Measurements from ENCODE around the gene ZNF532. TPM values are rescaled to one million over a fixed set of nuclear protein-coding genes. Genes with fewer than 3 reads are reported as not detected.

Gene ZNF532
- polyA plus RNA-seq, 3 donors, result 0.76 to 18.5 (median 1.7) TPM

GRCh38 chr18:58955001-58955400 lies 90.3 kb downstream of the ZNF532 start:
- Histone ChIP-seq H3K36me3 (replicated peaks in 1 of 2; ENCODE audit: control insufficient read depth in 1 of 2, insufficient read depth in 2 of 2, low read length in 2 of 2) (peaks cover 0 to 4% of the 10 kb centered on the region in 2 donors), H3K9me3 (replicated peaks in 1 of 2; ENCODE audit: control insufficient read depth in 1 of 2, insufficient read depth in 1 of 2, low read length in 2 of 2) (no peaks in the 10 kb centered on the region), H3K79me2 (ENCODE audit: insufficient read depth, low read length) (no peaks in the 10 kb centered on the region), H3K4me2 (replicated peaks; ENCODE audit: extremely low read depth, low read length, poor library complexity, severe bottlenecking) (no peak overlapping the region), H2AFZ (ENCODE audit: insufficient read depth, low read depth, low read length, poor library complexity, severe bottlenecking) (no peak overlapping the region), H3K4me3 (replicated peaks in 1 of 3; ENCODE audit: low read depth in 2 of 3, low read length in 3 of 3) (no peak overlapping the region), H3K27ac (ENCODE audit: low read depth in 1 of 2, low read length in 2 of 2) (no peak overlapping the region), H3K27me3 (ENCODE audit: control insufficient read depth in 2 of 2, insufficient read depth in 2 of 2, low read length in 2 of 2) (no peaks in the 10 kb centered on the region), H3K9ac (ENCODE audit: insufficient read depth, low read length, poor library complexity, severe bottlenecking) (no peak overlapping the region), H3K4me1 (ENCODE audit: control insufficient read depth in 1 of 2, insufficient read depth in 2 of 2, low read length in 2 of 2) (no peaks in the 10 kb centered on the region), H4K20me1 (ENCODE audit: insufficient read depth, low read length) (no peaks in the 10 kb centered on the region)
- Mint-ChIP-seq H3K36me3 (peaks cover 0 to 14% of the 10 kb centered on the region in 2 donors), H3K4me1 (no peaks in the 10 kb centered on the region), H3K9me3 (no peaks in the 10 kb centered on the region), H3K27ac (no peak overlapping the region), H3K27me3 (ENCODE audit: low read depth in 3 of 3) (peaks cover 0 to 4% (median 3%) of the 10 kb centered on the region in 3 donors), H3K4me3 (no peak overlapping the region)
- intact Hi-C loops (cut with micrococcal nuclease), result no loop called here
- WGBS (ENCODE audit: insufficient coverage), result no CpG with 5 or more reads among the region's 6 CpGs
- DNase-seq, result no peak
- TF ChIP-seq CTCF (IDR thresholded peaks at IDR 0.05), result no peak

- peaks cover 0 to 14% of the 10 kb centered on the region in 2 donors for H3K36me3 Mint-ChIP-seq
- Histone ChIP-seq H3K4me2 (replicated peaks; ENCODE audit: extremely low read depth, low read length, poor library complexity, severe bottlenecking) (no peak overlapping the region), H3K27me3 (ENCODE audit: control insufficient read depth in 2 of 2, insufficient read depth in 2 of 2, low read length in 2 of 2) (no peaks in the 10 kb centered on the region), H3K9me3 (replicated peaks in 1 of 2; ENCODE audit: control insufficient read depth in 1 of 2, insufficient read depth in 1 of 2, low read length in 2 of 2) (no peaks in the 10 kb centered on the region), H3K4me1 (ENCODE audit: control insufficient read depth in 1 of 2, insufficient read depth in 2 of 2, low read length in 2 of 2) (no peaks in the 10 kb centered on the region), H3K9ac (ENCODE audit: insufficient read depth, low read length, poor library complexity, severe bottlenecking) (no peak overlapping the region), H3K4me3 (replicated peaks in 1 of 3; ENCODE audit: low read depth in 2 of 3, low read length in 3 of 3) (no peak overlapping the region), H2AFZ (ENCODE audit: insufficient read depth, low read depth, low read length, poor library complexity, severe bottlenecking) (no peak overlapping the region), H3K36me3 (replicated peaks in 1 of 2; ENCODE audit: control insufficient read depth in 1 of 2, insufficient read depth in 2 of 2, low read length in 2 of 2) (peaks cover 0 to 4% of the 10 kb centered on the region in 2 donors), H3K27ac (ENCODE audit: low read depth in 1 of 2, low read length in 2 of 2) (no peak overlapping the region), H3K79me2 (ENCODE audit: insufficient read depth, low read length) (no peaks in the 10 kb centered on the region), H4K20me1 (ENCODE audit: insufficient read depth, low read length) (no peaks in the 10 kb centered on the region)
- DNase-seq, result no peak
- no peaks in the 10 kb centered on the region for H3K4me1 Mint-ChIP-seq
- peak overlapping the region in 1 of 7 donors; percentile 19 for H3K27ac Mint-ChIP-seq
- no peaks in the 10 kb centered on the region for H3K9me3 Mint-ChIP-seq
- intact Hi-C loops (cut with micrococcal nuclease), result no loop called here
- no peak for TF ChIP-seq CTCF (IDR thresholded peaks at IDR 0.05)
- WGBS (ENCODE audit: insufficient coverage), result no CpG with 5 or more reads among the region's 4 CpGs
- peaks cover 0 to 4% (median 3%) of the 10 kb centered on the region in 3 donors for H3K27me3 Mint-ChIP-seq (ENCODE audit: low read depth in 3 of 3)
- H3K4me3 Mint-ChIP-seq, result no peak overlapping the region
These were observed 91.1 kb downstream of the ZNF532 start for GRCh38 chr18:58955738-58956137.

All from CD14-positive monocyte (primary cell).